HG03064 (cell line): ENCODE measurements around the gene ZNF28.
A peak's percentile ranks its signal among the peaks of the same experiment; 100 is the strongest.
"Not testable (repeated sequence)": the region's sequence is repeated elsewhere in the genome, so short reads cannot be mapped to it uniquely, and the experiment has no call there.

ENCODE experiments used
- ATAC-seq: cut with Tn5 transposase; IDR thresholded peaks from one replicate; pipeline ENCODE4 v1.9.1; 2021; ENCODE audit warnings: low read depth; ENCODE audit not compliant: unreplicated experiment

ZNF28 gene

DNA sequence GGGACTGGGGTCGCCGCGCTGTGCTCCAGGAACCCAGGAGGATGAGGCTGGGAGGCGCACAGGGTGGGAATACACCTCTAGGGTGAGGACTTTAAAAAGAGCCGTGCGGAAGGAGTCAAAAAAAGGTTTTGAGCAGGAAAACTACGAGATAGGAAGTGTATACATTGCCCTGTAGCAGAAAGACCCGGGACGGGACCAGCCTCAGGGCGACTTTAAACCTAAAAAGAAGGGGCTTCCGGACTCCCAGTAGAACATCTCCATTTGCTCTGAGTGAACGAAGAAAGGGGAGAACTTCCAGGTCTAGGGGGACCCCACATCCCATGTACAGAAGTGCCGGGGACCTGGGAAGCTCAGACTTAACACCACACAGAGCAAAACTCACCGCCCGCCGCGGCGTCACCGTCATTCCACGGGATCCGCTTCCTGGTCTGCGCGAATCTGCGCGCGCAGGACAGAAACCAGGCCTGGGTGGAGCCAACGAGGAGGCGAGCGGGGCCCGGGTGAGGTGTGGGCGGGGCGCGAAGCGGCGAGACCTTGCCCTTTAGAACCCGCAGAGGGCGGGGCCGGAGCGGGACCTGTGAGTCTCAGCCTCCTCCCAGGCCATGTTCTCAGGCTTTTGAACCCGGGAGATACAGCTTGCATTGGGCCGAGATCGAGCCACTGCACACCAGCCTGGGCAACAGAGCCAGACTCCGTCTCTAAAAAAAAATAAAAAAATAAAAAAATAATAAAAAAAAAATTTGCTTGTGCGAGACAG lies at the start of gene ZNF28:
TSS of gene ZNF28 (minus strand) at position 430 of the 757 bp plus-strand sequence. CDS start 3,675 bp downstream, outside the sequence.
- peak; percentile 96 for ATAC-seq

DNA sequence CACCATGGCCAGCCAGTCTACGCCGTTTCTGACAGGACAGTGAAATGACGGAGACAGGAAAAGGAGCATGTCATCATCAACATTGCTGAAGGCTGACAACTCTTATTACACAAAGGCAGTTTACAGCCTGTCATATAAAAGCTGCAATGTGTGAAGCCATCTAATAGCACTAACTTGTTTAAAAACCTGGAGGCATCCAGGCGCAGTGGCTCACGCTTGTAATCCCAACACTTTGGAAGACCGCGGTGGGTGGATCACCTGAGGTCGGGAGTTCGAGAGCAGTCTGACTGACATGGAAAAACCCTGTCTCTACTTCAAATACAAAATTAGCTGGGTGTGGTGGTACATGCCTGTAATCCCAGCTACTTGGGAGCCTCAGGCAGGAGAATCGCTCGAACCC lies 46.6 kb upstream of the ZNF28 start:
- not testable (repeated sequence) for ATAC-seq

DNA sequence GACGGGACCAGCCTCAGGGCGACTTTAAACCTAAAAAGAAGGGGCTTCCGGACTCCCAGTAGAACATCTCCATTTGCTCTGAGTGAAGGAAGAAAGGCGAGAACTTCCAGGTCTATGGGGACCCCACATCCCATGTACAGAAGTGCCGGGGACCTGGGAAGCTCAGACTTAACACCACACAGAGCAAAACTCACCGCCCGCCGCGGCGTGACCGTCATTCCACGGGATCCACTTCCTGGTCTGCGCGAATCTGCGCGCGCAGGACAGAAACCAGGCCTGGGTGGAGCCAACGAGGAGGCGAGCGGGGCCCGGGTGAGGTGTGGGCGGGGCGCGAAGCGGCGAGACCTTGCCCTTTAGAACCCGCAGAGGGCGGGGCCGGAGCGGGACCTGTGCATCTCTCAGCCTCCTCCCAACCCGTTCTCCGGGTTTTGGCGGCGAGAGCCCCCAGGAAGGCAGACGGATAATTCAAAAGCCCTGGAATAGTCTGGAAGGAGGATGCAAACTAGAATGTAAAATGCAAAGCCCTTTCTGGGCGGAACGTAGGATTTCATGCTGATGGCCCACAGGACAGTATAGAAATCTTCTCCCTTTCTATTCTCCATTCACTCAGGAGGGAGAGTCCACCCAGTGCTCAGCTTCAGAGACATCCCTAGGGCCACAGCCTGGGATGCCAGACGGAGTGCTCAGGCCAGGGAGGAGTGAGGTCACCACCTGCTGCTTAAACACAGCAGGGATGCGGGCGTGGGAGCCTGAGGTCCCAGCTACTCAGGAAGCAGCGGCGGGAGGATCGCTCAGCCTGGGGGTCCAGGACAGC lies 36.2 kb upstream of the ZNF28 start, which contains the start of gene ZNF468:
TSS of gene ZNF468 (minus strand) at position 242 of the 814 bp plus-strand sequence. CDS start 3,347 bp downstream, outside the sequence.
- ATAC-seq, result peak; percentile 82

DNA sequence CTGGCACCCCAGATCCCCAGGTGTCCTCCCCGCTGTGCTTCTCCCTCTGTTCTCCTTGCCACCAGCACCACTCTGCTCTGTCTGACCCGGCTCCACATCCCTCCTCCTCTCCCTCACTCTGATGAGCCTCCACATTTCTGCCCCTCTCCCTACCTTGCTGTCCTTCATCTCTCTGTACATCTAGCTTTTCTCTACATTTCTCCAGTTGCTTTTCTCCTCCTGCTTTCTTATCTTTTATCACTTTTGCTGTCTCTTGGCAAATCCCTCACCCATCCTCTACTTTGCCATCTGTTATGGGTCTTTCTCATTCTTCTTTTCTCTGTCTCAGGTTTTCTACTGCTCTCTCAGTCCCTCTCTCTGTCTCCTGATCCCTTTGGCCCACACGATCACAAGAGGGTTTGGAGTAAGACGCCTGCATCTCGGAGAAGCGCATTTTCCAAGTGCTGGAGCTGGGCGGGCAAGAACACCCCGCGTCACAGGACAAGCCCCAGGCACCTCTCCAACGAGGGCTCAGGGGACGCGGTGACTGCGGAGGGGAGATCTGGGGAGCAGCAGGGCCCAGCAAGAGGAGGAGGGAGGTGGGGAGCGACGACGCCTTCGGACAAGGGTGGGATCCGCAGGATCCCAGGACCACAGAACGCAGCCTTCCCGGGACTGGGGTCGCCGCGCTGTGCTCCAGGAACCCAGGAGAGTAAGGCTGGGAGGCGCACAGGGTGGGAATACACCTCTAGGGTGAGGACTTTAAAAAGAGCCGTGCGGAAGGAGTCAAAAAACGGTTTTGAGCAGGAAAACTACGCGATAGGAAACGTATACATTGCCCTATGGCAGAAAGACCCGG lies 35.3 kb upstream of the ZNF28 start:
- peak; percentile 30 for ATAC-seq

DNA sequence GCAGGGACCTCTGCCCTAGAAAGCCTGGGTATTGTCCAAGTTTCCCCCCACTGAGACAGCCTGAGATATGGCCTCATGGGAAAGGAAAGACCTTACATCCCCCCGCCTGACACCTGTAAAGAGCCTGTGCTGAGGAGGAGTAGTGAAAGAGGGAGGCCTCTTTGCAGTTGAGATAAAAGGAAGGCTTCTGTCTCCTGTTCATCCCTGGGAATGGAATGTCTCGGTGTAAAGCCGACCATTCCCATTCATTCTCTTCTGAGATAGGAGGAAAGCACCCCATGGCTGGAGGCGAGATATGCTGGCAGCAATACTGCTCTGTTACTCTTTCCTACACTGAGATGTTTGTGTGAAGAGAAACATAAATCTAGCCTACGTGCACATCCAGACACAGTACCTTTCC lies 25.9 kb upstream of the ZNF28 start:
- not testable (repeated sequence) for ATAC-seq

DNA sequence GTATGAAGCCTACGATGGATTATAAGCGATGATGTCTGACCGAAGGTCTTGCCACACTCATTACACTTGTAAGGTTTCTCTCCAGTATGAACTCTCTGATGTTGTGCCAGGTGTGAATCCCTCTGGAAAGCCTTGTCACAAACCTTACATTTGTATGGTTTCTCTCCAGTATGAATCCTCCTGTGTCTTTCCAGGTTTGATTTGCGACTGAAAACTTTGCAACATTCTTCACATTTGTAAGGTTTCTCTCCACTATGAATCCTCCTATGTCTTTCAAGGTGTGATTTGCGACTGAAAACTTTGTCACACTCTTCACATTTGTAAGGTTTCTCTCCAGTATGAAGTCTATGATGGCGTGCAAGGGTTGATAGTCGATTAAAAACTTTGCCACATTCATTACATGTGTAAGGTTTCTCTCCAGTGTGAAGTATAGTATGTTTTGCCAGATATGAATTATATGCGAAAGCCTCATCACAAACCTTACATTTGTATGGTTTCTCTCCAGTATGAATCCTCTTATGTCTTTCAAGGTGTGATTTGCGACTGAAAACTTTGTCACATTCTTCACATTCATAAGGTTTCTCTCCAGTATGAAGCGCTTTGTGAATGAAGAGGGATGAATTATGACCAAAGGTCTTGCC lies 19.5 kb upstream of the ZNF28 start:
- not testable (repeated sequence) for ATAC-seq

DNA sequence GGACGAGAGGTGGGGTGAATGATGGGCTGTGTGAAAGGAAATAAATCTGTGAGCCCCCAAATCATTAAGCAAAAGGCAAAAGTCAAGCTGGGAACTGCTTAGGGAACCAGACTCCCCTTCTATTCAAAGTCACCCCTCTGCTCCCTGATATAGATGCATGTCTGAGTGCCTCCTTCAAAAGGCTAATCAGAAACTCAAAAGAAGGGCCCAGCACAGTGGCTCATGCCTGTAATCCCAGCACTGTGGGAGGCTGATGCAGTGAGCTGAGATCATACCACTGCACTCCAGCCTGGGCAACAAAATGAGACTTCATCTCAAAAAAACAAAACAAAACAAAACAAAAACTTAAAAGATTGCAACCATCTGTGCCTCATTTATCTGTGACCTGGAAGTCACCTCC lies 12.9 kb upstream of the ZNF28 start:
- ATAC-seq, result not testable (repeated sequence)

DNA sequence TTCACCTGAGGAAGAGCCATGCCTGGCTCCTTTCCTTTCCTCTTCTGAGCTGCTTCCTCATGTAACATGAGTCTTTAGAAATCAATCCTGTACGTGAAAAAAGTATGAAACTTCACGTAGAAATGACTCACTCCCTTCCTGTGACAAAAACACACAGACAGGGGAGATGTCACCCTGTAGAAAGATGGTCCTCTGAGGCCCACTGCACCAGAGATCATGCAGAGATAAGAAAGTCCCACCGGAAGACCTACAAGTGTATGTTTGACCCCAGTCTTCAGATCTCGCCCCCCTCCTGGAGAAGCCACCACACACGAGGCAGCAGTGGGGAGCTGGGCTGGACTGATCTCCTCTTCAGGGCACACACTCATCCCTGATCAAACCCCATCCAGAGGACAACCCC lies 12.1 kb upstream of the ZNF28 start:
- ATAC-seq, result not testable (repeated sequence)

DNA sequence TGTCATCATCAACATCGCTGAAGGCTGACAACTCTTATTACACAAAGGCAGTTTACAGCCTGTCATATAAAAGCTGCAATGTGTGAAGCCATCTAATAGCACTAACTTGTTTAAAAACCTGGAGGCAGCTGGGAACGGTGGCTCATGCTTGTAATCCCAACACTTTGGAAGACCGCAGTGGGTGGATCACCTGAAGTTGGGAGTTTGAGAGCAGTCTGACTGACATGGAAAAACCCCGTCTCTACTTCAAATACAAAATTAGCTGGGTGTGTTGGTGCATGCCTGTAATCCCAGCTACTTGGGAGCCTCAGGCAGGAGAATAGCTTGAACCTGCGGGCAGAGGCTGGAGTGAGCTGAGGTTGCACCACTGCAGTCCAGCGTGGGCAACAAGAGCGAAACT lies 8.4 kb upstream of the ZNF28 start:
- not testable (repeated sequence) for ATAC-seq

DNA sequence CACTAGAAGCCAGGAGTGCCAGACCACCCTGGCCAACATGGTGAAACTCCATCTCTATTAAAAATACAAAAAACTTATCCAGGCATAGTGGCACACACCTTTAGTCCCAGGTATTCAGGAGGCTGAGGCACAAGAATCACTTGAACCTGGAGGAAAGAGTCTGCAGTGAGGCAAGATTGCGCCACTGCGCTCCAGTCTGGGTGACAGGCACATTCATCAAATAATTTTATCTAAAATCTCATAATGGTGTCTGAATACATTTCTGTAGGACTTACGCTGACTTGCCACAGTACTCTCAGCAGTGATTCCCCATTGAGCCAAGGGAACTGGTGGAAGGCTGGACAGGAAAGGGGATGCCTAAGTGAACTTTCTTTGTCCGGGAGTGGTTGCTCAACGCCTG lies 4.3 kb upstream of the ZNF28 start:
- no peak for ATAC-seq

DNA sequence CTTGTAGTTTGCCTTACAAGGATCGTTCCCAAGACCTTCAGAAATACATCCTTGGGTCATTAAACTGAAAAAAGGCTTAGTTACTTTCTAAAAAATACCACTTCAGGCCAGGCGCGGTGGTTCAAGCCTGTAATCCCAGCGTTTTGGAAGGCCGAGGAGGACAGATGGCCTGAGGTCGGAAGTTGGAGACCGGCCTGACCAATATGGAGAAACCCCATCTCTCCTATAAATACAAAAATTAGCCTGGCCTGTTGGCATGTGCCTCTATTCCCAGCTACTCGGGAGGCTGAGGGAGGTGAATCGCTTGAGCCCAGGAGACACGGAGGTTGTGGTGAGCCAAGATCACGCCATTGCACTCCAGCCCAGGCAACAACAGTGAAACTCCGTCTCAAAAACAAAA lies 2.2 kb upstream of the ZNF28 start:
- no peak for ATAC-seq

DNA sequence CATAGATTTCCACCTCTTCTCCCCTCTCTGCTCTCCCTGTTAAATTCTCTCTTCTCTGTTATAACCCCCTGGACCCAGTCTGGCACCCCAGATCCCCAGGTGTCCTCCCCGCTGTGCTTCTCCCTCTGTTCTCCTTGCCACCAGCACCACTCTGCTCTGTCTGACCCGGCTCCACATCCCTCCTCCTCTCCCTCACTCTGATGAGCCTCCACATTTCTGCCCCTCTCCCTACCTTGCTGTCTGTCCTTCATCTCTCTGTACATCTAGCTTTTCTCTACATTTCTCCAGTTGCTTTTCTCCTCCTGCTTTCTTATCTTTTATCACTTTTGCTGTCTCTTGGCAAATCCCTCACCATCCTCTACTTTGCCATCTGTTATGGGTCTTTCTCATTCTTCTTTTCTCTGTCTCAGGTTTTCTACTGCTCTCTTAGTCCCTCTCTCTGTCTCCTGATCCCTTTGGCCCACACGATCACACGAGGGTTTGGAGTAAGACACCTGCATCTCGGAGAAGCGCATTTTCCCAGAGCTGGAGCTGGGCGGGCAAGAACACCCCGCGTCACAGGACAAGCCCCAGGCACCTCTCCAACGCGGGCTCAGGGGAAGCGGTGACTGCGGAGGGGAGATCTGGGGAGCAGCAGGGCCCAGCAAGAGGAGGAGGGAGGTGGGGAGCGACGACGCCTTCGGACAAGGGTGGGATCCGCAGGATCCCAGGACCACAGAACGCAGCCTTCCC lies 795 bp downstream of the ZNF28 start:
- ATAC-seq, result peak; percentile 42

DNA sequence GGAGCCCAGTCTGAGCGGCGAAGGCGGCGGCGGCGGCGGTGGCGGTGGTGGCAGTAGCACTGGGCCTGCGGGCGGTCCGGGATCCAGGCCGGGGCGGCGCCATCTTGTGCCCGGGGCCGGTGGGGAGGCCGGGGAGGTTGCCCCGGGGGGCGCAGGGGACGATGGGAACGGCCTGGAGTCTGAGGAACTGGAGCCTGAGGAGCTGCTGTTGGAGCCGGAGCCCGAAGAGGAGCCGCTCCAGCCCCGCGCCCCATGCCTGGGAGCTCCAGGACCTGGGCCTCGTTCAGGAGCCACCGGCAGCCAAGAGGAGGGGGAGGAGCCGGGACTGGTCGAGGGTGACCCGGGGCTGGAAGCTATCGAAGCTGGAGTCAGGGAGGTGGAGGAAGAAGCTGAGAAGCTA lies 11.6 kb downstream of the ZNF28 start:
- no peak for ATAC-seq

DNA sequence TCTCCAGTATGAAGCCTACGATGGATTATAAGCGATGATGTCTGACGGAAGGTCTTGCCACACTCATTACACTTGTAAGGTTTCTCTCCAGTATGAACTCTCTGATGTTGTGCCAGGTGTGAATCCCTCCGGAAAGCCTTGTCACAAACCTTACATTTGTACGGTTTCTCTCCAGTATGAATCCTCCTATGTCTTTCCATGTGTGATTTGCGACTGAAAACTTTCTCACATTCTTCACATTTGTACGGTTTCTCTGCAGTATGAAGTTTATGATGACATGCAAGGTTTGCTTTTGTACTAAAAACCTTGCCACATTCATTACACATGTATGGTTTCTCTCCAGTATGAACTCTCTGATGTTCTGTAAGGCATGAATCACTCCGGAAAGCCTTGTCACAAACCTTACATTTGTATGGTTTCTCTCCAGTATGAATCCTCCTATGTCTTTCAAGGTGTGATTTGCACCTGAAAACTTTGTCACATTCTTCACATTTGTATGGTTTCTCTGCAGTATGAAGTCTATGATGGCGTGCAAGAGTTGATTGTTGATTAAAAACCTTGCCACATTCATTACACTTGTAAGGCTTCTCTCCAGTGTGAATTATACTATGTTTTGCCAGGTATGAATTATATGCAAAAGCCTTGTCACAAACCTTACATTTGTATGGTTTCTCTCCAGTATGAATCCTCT lies 21.3 kb downstream of the ZNF28 start:
- not testable (repeated sequence) for ATAC-seq

DNA sequence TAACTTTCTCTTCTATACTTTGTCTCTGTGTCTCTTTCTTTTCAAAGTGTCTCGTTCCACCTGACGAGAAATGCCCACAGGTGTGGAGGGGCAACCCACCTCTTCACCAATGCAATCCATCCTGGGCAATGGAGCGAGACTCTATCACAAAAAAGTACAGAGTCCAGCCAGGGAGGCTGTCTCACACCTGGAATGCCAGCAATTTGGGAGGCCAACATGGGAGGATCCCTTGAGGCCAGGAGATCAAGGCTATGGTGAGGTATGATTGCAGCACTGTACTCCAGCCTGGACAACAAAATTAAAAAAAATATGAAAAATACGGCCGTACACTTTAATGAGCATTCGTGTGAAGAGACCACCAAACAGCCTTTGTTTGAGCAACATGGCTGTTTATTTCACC lies 32.0 kb downstream of the ZNF28 start:
- ATAC-seq, result no peak

DNA sequence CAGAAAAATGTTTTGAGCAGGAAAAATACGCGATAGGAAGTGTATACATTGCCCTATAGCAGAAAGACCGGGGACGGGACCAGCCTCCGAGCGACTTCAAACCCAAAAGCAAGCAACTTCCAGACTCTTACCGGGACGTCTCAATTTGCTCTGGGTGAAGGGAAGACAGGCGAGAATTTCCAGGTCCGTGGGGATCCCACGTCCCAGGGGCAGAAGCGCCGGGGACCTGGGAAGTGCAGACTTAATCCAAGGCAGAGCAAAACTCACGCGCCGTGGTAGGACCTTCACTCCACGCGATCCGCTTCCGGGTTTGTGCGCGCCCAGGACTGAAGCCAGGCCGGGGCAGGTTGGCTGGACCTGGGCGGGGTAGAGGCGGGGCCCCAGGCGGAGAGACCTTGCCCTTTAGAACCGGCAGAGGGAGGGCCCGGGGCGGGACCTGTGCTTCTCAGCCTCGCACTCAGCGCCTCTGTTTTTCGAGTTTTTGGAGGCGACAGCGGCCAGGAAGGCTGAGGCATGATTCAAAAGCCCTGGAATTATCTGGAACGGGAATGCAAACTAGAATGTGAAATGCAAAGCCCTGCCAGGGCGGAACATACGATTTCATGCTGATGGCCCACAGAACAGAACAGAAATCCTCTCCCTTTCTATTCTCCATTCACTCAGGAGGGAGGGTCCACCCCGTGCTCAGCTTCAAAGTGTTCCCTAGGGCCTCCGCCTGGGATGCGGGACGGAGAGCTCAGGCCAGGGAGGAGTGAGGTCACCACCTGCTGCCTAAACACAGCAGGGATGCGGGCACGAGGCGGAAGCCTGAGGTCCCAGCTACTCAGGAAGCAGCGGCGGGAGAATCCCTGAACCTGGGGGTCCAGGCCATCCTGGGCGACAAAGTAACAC lies 34.7 kb downstream of the ZNF28 start, which contains the start of gene ZNF600:
TSS of gene ZNF600 (minus strand) at position 328 of the 891 bp plus-strand sequence. CDS start 7,903 bp downstream, outside the sequence.
- peak; percentile 89 for ATAC-seq

DNA sequence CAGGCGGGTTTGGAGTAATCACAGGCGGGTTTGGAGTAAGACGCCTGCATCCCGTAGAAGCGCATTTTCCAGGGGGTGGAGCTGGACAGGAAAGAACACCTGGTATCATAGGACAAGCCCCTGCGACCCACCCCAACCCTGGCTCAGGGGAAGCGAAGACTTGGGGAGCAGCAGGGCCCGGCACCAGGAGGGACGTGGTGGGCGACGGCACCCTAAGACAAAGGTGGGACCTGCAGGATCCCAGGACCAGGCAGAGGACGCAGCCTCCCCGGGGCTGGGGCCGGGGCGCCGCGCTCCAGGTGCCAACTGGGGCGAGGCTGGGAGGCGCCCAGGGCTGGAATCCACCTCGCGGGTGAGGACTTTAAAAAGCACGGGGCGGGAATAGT lies 35.4 kb downstream of the ZNF28 start:
- ATAC-seq, result peak; percentile 39

DNA sequence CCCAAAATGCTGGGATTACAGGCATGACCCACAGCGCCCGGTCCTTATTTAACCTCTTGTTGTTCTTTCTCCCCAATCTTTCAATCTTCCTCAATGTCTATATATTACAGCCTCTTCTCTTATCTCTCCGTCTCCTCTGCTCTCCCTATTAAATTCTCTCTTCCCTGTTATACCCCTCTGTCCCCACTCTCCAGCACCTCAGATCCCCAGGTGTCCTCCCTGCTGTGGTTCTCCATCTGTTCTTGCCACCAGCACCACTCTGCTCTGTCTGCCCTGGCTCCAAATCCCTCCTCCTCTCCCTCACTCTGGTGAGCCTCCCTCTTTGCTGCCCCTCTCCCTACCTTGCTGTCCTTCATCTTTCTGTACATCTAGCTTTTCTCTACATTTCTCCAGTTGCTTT lies 35.9 kb downstream of the ZNF28 start:
- ATAC-seq, result no peak
